GM19193 (cell line): ENCODE results near the gene URI1.

Experiments used
- POLR2A ChIP-seq: IDR thresholded peaks from 4 replicates; pipeline ENCODE4 v1.6.1; 2011; ENCODE audit not compliant: insufficient read depth, insufficient read length; ENCODE audit errors: extremely low read depth

The URI1 gene

GRCh38 chr19:29953352-29954247, 11.6 kb downstream of the URI1 start:
- no peak for TF ChIP-seq POLR2A

GRCh38 chr19:29956855-29957254, 14.8 kb downstream of the URI1 start:
- TF ChIP-seq POLR2A: no peak

DNA sequence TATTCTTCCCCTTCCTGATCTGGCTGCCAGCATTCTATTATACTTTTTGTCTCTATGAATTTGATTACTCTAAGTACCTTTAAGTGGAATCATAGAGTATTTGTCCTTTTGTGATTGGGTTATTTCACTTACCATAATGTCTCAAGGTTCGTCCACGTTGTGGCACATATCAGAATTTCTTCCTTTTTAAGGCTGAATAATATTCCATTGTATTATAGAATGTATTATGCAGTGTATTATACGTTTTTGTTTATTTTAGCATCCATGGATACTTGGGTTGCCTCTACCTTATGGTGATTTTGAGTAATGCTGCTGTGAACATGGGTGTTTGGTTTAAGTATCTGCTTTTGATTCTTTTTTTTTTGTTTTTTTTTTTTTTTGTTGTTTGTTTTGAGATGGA, 19.3 kb downstream of the URI1 start:
- no peak for TF ChIP-seq POLR2A

DNA sequence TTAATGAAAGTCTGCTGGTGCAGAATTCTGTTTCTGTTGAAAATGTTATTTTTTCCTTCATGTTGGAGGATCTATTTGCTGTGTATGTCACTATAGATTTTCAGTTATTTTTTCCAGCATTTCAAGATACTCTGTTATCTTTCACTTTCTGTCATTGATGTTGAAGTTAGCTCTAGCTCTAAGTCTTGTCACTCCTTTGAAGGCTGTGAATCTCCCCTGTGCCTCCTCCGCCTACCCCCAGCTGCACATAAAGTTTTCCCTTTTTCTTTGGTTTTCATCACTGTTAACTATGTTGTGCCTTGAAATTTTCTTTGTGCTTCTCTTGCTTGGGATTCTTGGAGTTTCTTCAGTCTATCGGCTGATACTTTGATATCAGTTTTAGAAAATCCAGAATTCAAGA, 20.8 kb downstream of the URI1 start:
- no peak for TF ChIP-seq POLR2A

GRCh38 chr19:29963576-29963975, 21.5 kb downstream of the URI1 start:
- TF ChIP-seq POLR2A: no peak

- TF ChIP-seq POLR2A: no peak
Measured at GRCh38 chr19:29964171-29964570, 22.1 kb downstream of the URI1 start.

- TF ChIP-seq POLR2A: no peak
Measured at GRCh38 chr19:29965492-29965891, 23.5 kb downstream of the URI1 start.

- TF ChIP-seq POLR2A: no peak
Measured at GRCh38 chr19:29966588-29967249, 24.7 kb downstream of the URI1 start.

GRCh38 chr19:29967623-29968022, 25.6 kb downstream of the URI1 start:
- TF ChIP-seq POLR2A: no peak

GRCh38 chr19:29969891-29970290, 27.9 kb downstream of the URI1 start:
- TF ChIP-seq POLR2A: no peak

DNA sequence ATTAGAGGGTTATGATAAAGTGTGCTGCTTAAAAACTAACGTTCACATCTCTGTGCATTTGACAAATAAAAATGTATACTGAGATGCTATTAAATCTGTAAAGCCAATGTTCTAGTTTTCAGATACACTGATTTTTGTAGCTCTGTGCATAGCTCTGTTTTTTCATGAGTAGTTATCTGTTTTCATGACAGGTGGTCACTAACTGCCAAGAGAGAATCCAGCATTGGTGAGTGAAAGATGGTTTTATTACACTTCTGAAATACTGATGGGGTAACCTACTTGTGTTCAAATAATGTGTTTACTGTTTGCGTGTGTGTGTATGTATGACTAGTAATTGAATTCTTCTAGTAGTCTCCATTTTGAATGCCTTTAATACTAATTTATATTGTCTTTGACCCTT, 29.0 kb downstream of the URI1 start:
- no peak for TF ChIP-seq POLR2A

GRCh38 chr19:29971648-29972047, 29.6 kb downstream of the URI1 start:
- no peak for TF ChIP-seq POLR2A

GRCh38 chr19:29974701-29975100, 32.7 kb downstream of the URI1 start:
- no peak for TF ChIP-seq POLR2A

GRCh38 chr19:29976151-29976943, 34.3 kb downstream of the URI1 start:
- TF ChIP-seq POLR2A: no peak

GRCh38 chr19:29978080-29978479, 36.0 kb downstream of the URI1 start:
- TF ChIP-seq POLR2A: no peak
